Keratinocyte (primary cell): Measurements from ENCODE around the gene NDUFA13. TPM values are rescaled to one million over a fixed set of nuclear protein-coding genes. Genes with fewer than 3 reads are reported as not detected.

ENCODE experiments used
- DNase-seq: peaks from one replicate; pipeline ENCODE4 v3.0.0-alpha.2; 2011; ENCODE audit warnings: low read depth, missing footprints, low spot score
- FAIRE-seq: peaks from 2 replicates; lab custom pipeline; 2011; peaks lifted over from hg19 to GRCh38; lab: Jason Lieb, UNC
- H2AFZ ChIP-seq: 2 replicates; pipeline ENCODE4 v1.6.0; 2012; ENCODE audit warnings: low read length, control low read depth, inconsistent platforms; ENCODE audit not compliant: control insufficient read depth
- H3K27ac ChIP-seq: 2 replicates; pipeline ENCODE4 v1.5.1; 2011; ENCODE audit warnings: low read length; ENCODE audit not compliant: control insufficient read depth, insufficient read depth
- H3K27me3 ChIP-seq: 3 replicates; pipeline ENCODE4 v1.6.0; 2011; ENCODE audit warnings: low read length; ENCODE audit not compliant: control insufficient read depth, insufficient read depth; ENCODE audit errors: extremely low read depth
- H3K36me3 ChIP-seq, 2 experiments: 2 replicates in 1 of 2; 3 replicates in 1 of 2; pipeline ENCODE4 v1.5.1; 2011; ENCODE audit warnings: low read length in 2 of 2, mild to moderate bottlenecking in 1 of 2; ENCODE audit not compliant: control insufficient read depth in 2 of 2, insufficient read depth in 2 of 2; ENCODE audit errors: extremely low read depth in 1 of 2
- H3K4me1 ChIP-seq: 3 replicates; pipeline ENCODE4 v1.5.1; 2011; ENCODE audit warnings: low read length; ENCODE audit not compliant: control insufficient read depth, insufficient read depth; ENCODE audit errors: extremely low read depth
- H3K4me2 ChIP-seq: 3 replicates; pipeline ENCODE4 v1.6.0; 2011; ENCODE audit warnings: low read depth, low read length; ENCODE audit not compliant: control insufficient read depth, insufficient read depth; ENCODE audit errors: extremely low read depth
- H3K4me3 ChIP-seq, 3 experiments: fragments of 200-600 bp in 1 of 3; sonication (generic) in 1 of 3; 2 replicates in 2 of 3; 3 replicates in 1 of 3; pipeline ENCODE4 v1.5.1; 2011 to 2016; ENCODE audit warnings: low read length in 3 of 3, mild to moderate bottlenecking in 3 of 3, control low read depth in 2 of 3, inconsistent platforms in 1 of 3, low read depth in 1 of 3, mixed read lengths in 1 of 3, mixed run types in 1 of 3, moderate library complexity in 1 of 3; ENCODE audit not compliant: control insufficient read depth in 2 of 3, insufficient read depth in 2 of 3; ENCODE audit errors: extremely low read depth in 1 of 3
- H3K79me2 ChIP-seq: 2 replicates; pipeline ENCODE4 v1.6.0; 2012; ENCODE audit warnings: low read length; ENCODE audit not compliant: control insufficient read depth, insufficient read depth
- H3K9ac ChIP-seq: 3 replicates; pipeline ENCODE4 v1.6.0; 2011; ENCODE audit warnings: low read length; ENCODE audit not compliant: control insufficient read depth, insufficient read depth; ENCODE audit errors: extremely low read depth
- H3K9me1 ChIP-seq: 3 replicates; pipeline ENCODE4 v1.6.0; 2011; ENCODE audit warnings: low read length; ENCODE audit not compliant: control insufficient read depth, insufficient read depth; ENCODE audit errors: extremely low read depth
- H3K9me3 ChIP-seq: 2 replicates; pipeline ENCODE4 v1.5.1; 2012; ENCODE audit warnings: low read depth, low read length; ENCODE audit not compliant: control insufficient read depth
- H4K20me1 ChIP-seq: 3 replicates; pipeline ENCODE4 v1.6.0; 2011; ENCODE audit warnings: low read length; ENCODE audit not compliant: control insufficient read depth, insufficient read depth; ENCODE audit errors: extremely low read depth
- EZH2 ChIP-seq: IDR thresholded peaks from one replicate; pipeline ENCODE4 v1.6.1; 2012; ENCODE audit warnings: inconsistent platforms, mild to moderate bottlenecking, low read length, moderate library complexity
- dilution Hi-C: fragments of 300-500 bp; cut with MboI; formaldehyde crosslinking; loops from one replicate; pipeline ENCODE4 v1.7.0; 2020; ENCODE audit warnings: low sequenced_read_pairs; ENCODE audit not compliant: extremely low pct_ligation_motif_present
- polyA plus RNA-seq, 5 experiments: library from polyadenylated mRNA; depleted of rRNA in 3 of 5; stranded (reverse) in 3 of 5; stranded (forward) in 1 of 5; unstranded in 1 of 5; fragments of >200 nt; gene quantifications; 1 replicate in 1 of 5; 2 replicates in 3 of 5; 3 replicates in 1 of 5; pipeline versions ENCODE4 v1.2.1 to v1.2.3, GENCODE V29; 2011 to 2012; ENCODE audit warnings: missing spikeins in 2 of 5, low read depth in 1 of 5, low replicate concordance in 1 of 5
- TF ChIP-seq, protein P1 (sequence below), 3 experiments: IDR thresholded peaks in 1 of 3; conservative IDR thresholded peaks in 1 of 3; optimal IDR thresholded peaks in 1 of 3; 2 replicates in 2 of 3; 3 replicates in 1 of 3; pipeline versions ENCODE3 to v1.5.1; 2011; ENCODE audit warnings: low read length in 3 of 3, mild to moderate bottlenecking in 3 of 3, moderate library complexity in 2 of 3, control low read depth in 1 of 3, inconsistent platforms in 1 of 3; ENCODE audit not compliant: insufficient read depth in 2 of 3; ENCODE audit errors: extremely low read depth in 1 of 3

The NDUFA13 gene
- polyA plus RNA-seq, 1 donor (not counting 4 experiments of a cell fraction or from before 2014, with no cell fraction given) = 343 TPM

DNA sequence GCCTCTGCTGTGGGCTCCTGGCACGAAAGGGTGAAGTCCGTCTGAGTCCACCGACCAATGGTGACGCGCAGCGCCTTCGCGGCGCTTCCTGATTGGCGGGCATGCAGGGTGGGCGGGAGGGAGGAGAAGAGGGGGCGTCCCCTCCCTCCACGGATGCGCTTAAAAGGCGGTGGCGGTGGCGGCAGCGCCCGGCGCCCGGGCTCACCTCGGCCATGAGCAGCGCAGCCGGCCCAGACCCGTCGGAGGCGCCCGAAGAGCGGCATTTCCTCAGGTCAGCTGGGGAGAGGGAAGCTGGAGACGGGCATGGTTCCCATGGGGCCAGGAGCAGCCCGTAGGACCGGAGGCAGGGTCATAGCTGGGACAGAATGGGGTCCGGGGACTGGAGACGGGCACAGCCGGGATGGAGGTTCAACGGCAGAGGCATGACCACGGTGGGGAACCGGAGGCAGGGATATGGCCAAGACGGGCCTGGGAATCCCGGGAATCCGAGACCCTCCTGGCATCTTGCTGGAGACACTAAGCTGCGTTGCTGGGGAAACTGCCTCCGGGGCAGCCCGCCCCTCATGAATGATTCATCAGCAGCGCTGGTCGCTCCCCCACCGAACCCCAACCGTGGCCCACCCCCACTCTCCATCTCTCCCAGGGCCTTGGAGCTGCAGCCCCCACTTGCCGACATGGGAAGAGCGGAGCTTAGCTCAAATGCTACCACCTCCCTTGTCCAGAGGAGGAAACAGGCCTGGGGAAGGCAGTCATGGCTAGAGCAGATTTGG, 12.9 kb downstream of the NDUFA13 start, which contains the start of gene YJEFN3:
Gene YJEFN3 (plus strand): TSS at position 191 of the 770 bp plus-strand sequence. CDS start 22 bp downstream, at position 213.
- Histone ChIP-seq H3K79me2 (peaks cover 4% of the 10 kb centered on the region), H3K27me3 (no peaks in the 10 kb centered on the region), H3K9me1 (no peaks in the 10 kb centered on the region), H4K20me1 (no peaks in the 10 kb centered on the region), H3K27ac (no peak within 1 kb of the TSS), H2AFZ (no peak within 1 kb of the TSS), H3K9ac (no peak within 1 kb of the TSS), H3K9me3 (no peaks in the 10 kb centered on the region), H3K4me3 (no peak within 1 kb of the TSS), H3K4me2 (no peak within 1 kb of the TSS), H3K36me3 (peaks cover 0 to 18% of the 10 kb centered on the region in 2 experiments), H3K4me1 (peaks cover 2% of the 10 kb centered on the region)
- FAIRE-seq (no peak), DNase-seq (no peak)
- no peak for TF ChIP-seq EZH2
- TF ChIP-seq, protein P1, sequence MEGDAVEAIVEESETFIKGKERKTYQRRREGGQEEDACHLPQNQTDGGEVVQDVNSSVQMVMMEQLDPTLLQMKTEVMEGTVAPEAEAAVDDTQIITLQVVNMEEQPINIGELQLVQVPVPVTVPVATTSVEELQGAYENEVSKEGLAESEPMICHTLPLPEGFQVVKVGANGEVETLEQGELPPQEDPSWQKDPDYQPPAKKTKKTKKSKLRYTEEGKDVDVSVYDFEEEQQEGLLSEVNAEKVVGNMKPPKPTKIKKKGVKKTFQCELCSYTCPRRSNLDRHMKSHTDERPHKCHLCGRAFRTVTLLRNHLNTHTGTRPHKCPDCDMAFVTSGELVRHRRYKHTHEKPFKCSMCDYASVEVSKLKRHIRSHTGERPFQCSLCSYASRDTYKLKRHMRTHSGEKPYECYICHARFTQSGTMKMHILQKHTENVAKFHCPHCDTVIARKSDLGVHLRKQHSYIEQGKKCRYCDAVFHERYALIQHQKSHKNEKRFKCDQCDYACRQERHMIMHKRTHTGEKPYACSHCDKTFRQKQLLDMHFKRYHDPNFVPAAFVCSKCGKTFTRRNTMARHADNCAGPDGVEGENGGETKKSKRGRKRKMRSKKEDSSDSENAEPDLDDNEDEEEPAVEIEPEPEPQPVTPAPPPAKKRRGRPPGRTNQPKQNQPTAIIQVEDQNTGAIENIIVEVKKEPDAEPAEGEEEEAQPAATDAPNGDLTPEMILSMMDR (optimal IDR thresholded peaks at IDR 0.05 in 1 of 3, IDR thresholded peaks at IDR 0.05 in 1 of 3, conservative IDR thresholded peaks at IDR 0.05 in 1 of 3; ENCODE audit: extremely low read depth in 1 of 3, insufficient read depth in 2 of 3, low read length in 3 of 3) = no peak
- dilution Hi-C loops = no loop called here

DNA sequence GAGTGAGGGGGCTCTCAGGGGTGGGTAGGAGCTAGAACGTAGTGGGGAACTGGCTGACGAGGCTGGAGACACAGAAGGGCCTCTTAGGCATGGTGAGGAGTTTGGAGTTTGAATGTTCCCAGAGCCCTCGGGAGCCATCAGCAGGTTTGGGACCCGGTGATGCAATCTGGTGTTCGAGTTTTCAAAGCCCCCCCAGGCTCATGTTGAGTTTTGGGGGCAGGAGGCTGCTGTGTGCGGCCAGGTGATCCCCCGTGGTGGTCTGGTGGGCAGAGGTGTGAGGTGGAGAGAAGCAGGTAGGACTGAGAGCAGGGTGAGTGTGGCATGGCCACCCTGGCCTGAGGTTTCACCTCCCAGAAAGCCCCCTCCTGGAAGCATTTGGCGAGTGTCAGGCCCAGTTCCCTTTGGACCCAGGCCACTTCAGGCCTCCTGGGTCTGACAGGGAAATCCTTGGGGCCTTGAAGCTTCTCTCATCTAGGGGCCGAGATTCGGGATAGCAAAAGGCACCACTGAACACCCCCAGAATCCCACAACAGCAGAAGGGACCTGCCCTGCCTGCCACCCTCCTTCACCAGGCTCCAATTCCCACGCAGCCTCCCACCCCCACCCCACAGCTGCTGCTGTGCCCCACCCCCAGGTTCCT, 13.9 kb downstream of the NDUFA13 start:
- Histone ChIP-seq H3K4me2 (no peak overlapping the region), H3K27me3 (no peaks in the 10 kb centered on the region), H3K4me3 (no peak overlapping the region), H3K4me1 (peaks cover 2% of the 10 kb centered on the region), H3K79me2 (peaks cover under 1% of the 10 kb centered on the region), H2AFZ (no peak overlapping the region), H3K9me3 (no peaks in the 10 kb centered on the region), H3K36me3 (peaks cover 0 to 15% of the 10 kb centered on the region in 2 experiments), H4K20me1 (no peaks in the 10 kb centered on the region), H3K9me1 (no peaks in the 10 kb centered on the region), H3K9ac (no peak overlapping the region), H3K27ac (no peak overlapping the region)
- TF ChIP-seq, protein P1 (optimal IDR thresholded peaks at IDR 0.05 in 1 of 3, IDR thresholded peaks at IDR 0.05 in 1 of 3, conservative IDR thresholded peaks at IDR 0.05 in 1 of 3; ENCODE audit: extremely low read depth in 1 of 3, insufficient read depth in 2 of 3, low read length in 3 of 3) = no peak
- no peak for TF ChIP-seq EZH2
- FAIRE-seq (no peak), DNase-seq (no peak)
- dilution Hi-C loops = no loop called here
